GM19193 (cell line): Measurements from ENCODE around the gene SLCO3A1.

Source experiments
- POLR2A ChIP-seq: IDR thresholded peaks from 4 replicates; pipeline ENCODE4 v1.6.1; 2011; ENCODE audit not compliant: insufficient read depth, insufficient read length; ENCODE audit errors: extremely low read depth

Gene SLCO3A1

DNA sequence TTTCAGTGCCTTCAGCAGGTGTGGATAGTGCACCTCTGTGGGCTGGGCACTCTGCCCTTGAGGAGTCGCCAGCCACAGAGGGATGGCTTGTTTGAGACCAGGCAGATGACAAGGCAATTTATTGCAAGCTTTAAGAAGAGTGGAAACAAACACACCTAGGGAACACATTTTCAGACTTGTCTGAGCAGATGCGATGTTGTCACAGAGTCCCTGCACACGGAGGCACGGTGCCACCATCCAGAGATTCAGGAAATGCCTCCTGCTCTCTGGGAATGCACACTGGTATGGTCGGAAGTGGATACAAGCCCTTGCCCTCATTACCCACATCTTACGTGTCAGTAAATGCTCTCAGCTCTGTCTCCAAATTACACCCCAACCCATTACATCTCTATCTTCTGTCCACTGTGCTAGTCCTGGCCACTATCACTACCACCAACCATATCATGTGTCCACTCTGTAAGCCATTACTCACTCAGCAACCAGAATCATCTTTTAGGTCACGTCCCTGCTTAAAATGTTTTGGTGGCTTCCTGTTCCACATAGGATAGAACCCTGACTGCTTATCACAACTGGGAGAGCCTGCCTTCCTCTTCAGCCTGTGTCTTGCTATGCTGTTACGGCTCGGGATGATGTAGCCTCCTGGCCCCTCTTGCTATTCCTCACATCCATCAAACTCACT lies 196.9 kb downstream of the SLCO3A1 start:
- TF ChIP-seq POLR2A = no peak

DNA sequence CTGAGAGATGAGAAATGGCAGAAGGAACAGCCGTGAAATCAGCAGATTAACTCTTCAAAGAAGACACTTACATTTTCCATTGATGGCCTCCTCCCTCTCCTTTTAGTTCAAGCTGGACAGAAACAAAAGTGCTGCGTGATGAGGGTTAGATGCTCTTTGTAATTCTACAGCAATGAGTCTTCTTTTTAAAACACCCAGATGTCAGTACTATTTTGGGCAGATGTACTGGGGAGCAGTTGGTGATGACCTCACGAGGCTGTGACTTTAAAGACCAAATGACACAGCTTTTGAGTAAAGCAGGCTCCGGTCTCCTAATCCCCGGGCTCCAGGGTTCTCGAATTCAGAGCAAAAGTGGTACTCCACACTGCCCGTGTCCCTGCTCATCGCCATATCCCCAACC lies 198.2 kb downstream of the SLCO3A1 start:
- TF ChIP-seq POLR2A = no peak

DNA sequence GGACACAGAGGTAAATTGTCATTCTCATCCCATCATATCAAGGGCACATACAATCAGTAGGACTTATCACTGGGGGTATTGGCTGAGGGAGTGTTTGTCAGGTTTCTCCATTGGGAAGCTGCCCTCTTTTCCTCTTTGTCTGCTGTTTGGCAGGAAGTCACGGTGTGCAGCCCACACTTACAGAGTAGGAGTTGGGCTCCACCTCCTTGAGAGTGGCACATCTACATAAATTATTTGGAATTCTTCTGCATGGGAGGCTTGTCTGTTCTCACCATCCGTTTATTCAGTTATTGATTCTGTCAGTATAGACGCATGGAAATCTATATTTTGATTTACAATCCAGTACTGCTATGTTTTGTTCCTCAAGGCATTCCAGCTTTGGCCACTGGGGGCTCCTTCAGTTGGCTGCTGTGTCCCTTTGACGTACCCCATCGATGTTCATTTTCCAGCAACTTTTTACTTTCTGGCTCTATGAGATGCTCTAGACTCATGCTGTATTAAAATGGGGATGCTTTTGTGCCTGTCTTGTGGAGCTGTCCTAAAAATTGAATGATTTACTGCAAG lies 200.3 kb downstream of the SLCO3A1 start:
- no peak for TF ChIP-seq POLR2A

DNA sequence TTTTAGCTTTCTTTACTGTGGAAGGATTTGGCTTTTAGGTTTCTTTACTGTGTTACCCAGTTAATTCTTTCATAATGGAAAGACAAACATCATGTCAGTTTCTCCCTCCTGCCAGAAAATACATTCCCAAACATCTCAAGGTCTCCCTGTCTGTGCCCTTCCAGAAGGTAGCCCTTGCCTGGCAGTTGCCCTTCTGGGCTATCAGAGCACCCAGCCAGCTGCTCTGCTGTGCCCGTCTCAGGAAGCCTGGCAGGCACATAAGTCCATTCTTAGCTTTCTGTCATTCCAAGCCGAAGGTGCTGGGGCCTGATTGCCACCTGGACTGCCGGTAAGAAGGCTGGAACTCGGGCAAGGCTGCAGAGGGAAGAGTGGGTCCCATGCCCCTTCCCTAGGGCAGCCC lies 203.4 kb downstream of the SLCO3A1 start:
- no peak for TF ChIP-seq POLR2A

DNA sequence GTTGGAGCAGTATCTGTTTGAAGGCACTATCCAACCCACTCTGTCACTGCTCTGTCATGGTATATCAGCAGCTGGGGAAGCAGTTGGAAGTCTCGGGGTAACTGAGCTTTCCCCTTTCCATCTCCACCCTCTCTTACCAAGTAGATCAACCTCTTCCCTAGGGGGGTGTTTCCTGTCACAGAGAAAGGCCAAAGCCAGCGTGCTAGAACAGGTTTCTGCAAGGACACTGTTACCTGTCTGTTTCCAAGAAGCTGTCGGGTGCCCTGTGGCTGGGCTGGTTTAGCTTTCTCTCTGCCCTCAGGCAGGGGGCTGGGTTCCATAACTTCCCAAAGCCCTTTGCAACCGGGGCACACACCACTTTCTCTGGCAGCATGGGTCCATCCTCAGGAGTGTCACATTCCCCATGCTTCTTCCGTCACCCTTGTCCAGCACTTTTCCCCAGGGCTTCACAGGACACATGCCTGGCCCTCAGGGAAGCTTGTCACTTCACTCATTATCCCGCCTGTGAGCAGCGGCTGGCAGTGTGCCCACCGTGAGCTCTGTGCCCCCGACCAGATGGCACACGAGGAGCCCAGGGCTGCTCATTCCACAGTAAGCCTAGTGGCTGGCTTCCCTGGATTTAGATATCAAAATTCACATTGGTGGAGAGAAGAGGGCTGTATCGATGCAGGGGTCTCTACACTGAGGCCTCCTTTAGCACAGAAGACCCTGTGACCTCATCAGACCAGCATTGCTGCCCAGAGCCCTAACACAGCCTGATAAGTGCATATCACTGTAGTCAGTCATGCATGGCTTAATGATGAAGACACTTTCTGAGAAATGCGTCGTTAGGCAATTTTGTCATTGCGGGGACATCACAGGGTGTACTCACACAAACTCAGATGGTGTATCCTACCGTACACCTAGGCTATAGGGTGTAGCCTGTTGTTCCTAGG lies 205.8 kb downstream of the SLCO3A1 start:
- no peak for TF ChIP-seq POLR2A

DNA sequence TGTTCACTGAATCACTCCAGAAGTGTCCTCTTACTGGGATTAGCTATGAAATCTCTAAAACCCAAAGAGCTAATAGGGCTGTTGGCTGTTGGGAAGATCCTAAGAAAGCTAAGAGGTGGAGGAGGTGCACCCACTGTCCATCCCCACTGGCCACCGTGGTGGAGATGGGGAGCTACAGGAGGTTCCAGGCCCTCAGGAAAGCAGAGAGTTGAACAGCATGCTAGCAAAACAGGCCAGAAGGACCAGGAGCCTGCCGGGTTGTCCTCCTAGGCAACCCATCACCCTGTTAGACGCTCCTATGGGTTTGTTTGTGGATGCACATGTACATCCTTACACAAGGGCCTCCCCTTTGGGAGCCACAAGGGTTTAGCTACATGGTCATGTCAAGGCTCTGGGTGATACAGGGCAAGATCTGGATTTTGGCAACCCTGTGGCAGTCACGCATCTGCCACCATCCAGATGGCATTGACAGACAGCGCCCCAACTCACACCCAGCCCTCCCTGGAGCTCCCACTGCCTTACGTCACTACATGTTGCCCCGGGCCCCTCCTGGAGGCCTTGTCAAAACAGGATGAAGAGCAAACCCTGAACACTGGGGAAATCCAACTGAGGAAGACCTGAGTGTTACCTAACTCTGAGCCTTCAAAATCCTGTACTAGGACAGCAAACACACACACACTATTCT lies 208.1 kb downstream of the SLCO3A1 start:
- no peak for TF ChIP-seq POLR2A

DNA sequence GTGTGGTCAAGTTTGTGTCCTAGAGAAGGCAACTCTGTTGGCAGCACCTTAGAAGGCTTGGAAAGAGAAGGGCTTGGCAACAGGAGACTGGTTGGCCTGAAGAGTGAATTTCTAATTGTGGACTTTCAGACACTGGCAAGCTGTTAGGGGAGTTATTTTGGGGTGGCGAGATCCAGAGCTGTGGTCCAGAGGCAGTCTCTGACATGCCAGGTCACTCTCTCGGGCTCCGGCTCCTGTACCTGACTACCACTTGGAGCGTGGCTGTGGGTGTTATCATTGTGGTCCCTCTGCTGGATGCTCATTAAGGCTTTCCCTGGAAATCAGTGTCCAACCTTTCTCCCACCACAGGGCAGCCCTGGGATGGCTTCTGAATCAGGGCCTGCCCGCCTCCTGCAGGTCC lies 209.0 kb downstream of the SLCO3A1 start:
- TF ChIP-seq POLR2A = no peak

DNA sequence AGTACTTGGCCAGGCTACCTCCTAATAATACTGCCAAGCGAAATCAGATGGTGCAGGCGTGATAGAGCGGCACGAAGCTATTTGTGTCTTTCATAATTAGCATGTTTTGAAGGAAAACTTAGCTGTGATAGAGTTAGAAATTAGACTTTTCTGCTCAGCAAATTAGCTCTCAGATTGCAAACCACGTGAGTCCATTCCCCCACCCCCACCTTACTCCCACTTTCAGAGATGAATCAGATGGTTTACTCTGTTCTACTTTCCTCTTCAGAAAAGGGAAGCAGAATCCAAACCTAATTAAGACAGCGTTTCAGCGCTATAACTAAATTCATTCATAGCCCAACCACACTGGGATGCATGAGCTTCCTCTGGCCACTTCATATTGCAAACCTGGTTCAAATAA lies 214.6 kb downstream of the SLCO3A1 start:
- no peak for TF ChIP-seq POLR2A

DNA sequence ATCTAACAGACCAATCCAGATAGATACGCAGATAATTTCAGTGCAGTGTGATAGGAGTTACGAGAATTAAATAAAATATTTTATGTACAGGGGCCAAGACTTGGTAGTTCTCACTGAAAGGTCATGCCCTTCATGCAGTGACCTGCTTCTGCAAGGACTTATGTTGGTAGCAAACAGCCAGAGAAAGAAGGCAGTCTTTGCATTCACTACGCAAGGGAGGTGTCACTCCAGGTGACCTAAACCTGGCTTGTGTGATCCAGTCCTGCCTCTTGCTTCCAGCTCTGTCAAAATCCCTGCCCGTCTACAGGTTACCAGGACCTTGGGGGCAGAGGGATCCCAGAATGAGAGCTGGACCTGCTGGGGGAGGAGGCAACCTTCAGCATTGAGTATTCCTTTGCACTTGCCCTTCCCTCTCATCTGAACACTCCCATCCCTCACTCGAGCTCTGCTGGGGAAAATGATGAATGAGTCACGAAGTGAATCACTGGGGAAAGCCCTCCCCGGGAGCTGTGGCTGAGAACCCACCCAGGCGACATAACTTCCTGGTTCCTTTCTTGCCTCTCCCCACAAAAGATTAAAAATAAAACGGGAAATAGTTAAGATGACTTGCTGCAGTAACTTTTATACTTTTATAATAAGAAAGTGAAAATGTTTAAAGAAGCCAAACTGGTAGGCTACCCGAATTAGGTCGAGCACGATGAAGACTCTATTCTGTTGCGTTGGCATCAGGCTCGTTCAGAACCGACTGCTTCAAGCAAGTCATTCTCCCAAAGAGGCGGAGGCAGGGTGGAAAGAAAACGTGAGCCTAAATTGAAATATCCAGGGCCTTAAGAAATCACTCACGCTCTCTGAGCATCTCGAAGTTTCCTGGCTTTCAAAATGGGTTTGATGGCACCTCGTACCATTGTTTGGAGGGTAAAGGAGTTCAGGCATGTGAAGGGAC lies 216.1 kb downstream of the SLCO3A1 start:
- no peak for TF ChIP-seq POLR2A

DNA sequence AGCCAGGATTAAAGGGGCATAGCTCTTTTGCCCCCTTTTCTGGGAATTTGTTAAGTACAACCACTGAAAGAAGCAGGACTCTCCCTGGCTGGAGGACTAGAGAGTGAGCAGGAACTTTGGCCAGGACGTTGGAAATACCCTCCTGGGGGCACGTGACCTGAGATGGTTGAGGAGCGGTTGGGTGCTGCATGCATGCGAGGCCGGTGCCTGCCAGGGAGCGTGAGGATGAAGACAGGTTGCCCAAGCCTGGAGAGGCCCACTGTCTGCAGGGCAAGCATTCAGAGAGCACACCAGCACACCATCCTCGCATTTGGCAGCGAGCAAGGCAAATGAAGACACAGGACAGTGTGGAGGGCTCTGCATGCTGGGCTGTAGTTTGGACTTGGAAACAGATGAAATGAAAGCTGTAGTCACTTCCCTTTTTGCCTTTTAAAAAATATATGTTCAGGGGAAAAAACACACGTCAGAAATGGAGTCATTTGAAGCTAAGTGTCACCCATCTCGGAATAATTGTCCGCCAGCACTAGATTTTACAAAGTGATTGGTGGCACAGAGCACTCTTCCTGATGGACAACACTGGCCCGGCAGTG lies 217.6 kb downstream of the SLCO3A1 start:
- TF ChIP-seq POLR2A = no peak

DNA sequence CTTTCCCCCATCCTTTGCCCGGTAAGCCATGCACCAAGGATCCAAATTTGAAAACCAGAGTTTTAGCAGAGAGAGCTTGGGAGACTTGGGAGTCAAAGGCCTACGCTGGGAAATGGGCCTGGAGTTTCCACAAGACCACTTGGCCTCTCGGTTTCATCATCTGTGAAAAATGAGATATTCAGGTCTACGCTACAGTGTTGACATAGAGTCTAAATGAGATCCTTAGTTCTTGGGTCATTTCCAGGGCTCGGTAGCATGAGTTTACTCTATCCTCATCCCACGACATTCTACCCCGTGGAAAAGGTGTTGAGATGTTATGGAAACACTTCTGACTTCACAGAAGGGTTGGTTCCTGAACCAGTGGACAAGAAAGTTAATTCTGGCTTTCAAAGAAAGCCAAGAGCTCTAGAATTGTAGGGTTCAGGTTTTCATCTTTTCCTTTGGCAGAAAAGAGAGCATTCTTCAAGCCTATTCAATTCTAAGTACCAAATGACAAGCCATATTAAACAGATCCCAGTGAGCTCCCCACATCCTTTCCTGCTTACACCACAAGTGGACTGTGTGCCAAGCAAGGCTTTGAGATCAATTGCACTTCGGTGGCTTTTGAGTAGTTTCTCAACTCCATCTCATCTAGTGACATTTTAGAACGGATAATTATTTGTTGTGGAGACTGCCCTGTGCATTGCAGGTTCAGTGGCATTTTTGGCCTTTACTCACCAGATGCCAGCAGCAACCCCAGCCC lies 219.7 kb downstream of the SLCO3A1 start:
- no peak for TF ChIP-seq POLR2A

DNA sequence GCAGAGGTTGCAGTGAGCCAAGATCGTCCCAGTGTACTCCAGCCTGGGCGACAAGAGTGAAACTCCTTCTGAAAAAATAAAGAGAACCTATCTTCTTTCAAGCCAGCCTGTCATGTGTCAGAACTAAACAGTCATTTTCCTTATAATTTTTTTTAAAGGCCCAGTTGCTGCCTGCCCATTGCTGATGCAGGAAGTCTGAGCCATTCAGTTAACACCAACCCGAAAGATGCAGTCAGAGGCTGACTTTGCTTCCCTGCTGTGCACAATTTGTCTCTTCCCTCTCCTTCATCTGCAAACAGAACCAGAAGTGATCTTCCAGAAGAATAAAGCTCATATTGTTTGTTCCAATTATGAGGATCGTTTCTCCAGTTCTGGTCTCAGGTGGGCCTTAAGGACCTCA lies 220.6 kb downstream of the SLCO3A1 start:
- no peak for TF ChIP-seq POLR2A

DNA sequence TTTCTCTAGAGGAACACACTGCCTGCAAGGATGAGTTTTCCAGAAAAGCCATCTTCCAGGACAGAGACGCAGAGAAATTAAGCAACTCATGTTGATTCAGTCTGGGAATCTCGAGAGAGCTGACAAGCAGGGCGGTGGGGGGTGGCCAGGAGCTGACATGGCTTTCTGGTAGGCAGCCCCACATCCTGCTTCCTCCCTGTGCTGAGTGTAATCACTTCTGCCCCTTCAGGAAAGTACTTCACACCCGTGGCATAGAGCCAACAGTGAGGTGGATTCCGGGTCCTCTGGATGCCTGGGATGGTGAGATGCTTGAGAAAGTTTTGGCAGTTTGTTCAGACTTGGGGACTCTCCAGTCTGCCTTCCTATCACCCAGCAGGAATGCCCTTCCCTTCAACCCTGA lies 221.1 kb downstream of the SLCO3A1 start:
- TF ChIP-seq POLR2A = no peak
